SK-N-DZ (cell line): ENCODE data around the gene GPATCH4.

ENCODE experiments used
- DNase-seq: peaks from one replicate; pipeline ENCODE4 v3.0.0-alpha.2; 2015; ENCODE audit warnings: low spot score

GPATCH4 gene

GRCh38 chr1:156549390-156549789, 51.9 kb downstream of the GPATCH4 start:
- no peak for DNase-seq

GRCh38 chr1:156547982-156548381, 53.3 kb downstream of the GPATCH4 start:
- no peak for DNase-seq

- no peak for DNase-seq
Observed at GRCh38 chr1:156547434-156547833, 53.8 kb downstream of the GPATCH4 start.

GRCh38 chr1:156546267-156546666, 55.0 kb downstream of the GPATCH4 start:
- no peak for DNase-seq

GRCh38 chr1:156544592-156545102, 56.6 kb downstream of the GPATCH4 start:
- no peak for DNase-seq
